ENCODE results near the gene COL5A1. TPM values are rescaled to one million over a fixed set of nuclear protein-coding genes. Genes with fewer than 3 reads are reported as not detected.

Gene COL5A1
- total and polyA plus RNA-seq, 2 donors (not counting 1 experiment from before 2014, with no cell fraction given) = 72.8 to 109 TPM

DNA sequence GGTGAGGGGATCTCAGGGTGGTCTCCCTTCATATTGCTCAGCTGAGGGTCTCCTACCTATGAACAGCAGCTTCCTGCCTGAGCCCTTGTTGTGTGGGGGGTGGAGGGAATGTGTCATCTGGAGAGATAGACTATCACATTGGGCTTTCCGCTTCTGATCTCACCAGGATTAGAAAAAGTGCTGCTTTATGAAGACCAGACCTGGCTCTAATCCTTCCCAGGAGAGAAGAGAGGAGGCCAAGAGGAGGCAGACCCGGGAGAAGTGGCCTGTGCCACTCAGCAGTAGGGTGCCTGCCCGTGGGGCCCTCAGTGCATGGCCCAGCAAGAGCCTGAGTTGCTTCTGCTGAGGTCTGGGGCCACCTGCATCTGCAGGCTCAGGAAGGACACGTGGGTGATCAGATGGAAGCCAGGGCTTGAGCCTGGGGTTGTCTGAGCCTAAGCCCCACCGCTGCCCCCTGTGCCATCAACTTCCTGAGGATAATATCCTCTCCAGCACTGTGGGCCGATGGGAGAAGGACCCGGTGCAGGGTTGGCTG is 22.1 kb upstream of the COL5A1 start:
- H3K36me3 ChIP-seq (ENCODE audit: control insufficient read depth, insufficient read depth, low read length) = no peaks in the 10 kb centered on the region
- H3K9ac ChIP-seq (ENCODE audit: insufficient read depth, low read length) = no peak overlapping the region
- no peak for TF ChIP-seq EZH2 (IDR thresholded peaks at IDR 0.05; ENCODE audit: low read length, missing control alignments)
- TF ChIP-seq, protein P1, sequence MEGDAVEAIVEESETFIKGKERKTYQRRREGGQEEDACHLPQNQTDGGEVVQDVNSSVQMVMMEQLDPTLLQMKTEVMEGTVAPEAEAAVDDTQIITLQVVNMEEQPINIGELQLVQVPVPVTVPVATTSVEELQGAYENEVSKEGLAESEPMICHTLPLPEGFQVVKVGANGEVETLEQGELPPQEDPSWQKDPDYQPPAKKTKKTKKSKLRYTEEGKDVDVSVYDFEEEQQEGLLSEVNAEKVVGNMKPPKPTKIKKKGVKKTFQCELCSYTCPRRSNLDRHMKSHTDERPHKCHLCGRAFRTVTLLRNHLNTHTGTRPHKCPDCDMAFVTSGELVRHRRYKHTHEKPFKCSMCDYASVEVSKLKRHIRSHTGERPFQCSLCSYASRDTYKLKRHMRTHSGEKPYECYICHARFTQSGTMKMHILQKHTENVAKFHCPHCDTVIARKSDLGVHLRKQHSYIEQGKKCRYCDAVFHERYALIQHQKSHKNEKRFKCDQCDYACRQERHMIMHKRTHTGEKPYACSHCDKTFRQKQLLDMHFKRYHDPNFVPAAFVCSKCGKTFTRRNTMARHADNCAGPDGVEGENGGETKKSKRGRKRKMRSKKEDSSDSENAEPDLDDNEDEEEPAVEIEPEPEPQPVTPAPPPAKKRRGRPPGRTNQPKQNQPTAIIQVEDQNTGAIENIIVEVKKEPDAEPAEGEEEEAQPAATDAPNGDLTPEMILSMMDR (conservative IDR thresholded peaks at IDR 0.05 in 1 of 2, IDR thresholded peaks at IDR 0.05 in 1 of 2; ENCODE audit: low read depth in 1 of 2, low read length in 2 of 2) = no peak
- no peaks in the 10 kb centered on the region for H3K27me3 ChIP-seq (ENCODE audit: control insufficient read depth, insufficient read depth, low read length)
- H2AFZ ChIP-seq (ENCODE audit: low read length) = no peak overlapping the region
- H4K20me1 ChIP-seq (ENCODE audit: control insufficient read depth, extremely low read depth, insufficient read depth, low read length) = no peaks in the 10 kb centered on the region
- no peaks in the 10 kb centered on the region for H3K4me1 ChIP-seq (ENCODE audit: control insufficient read depth, extremely low read depth, insufficient read depth, low read length)
- H3K79me2 ChIP-seq (ENCODE audit: control insufficient read depth, insufficient read depth, low read length) = no peaks in the 10 kb centered on the region
- DNase-seq (ENCODE audit: low read depth in 2 of 2) = no peak
- no peak overlapping the region for H3K4me2 ChIP-seq (ENCODE audit: extremely low read depth, insufficient read depth, low read length)
- no peak overlapping the region for H3K27ac ChIP-seq (ENCODE audit: insufficient read depth, low read length)
- no peaks in the 10 kb centered on the region for H3K9me3 ChIP-seq (ENCODE audit: control insufficient read depth, insufficient read depth, low read depth, low read length)
- no peak overlapping the region for H3K4me3 ChIP-seq (replicated peaks in 1 of 4; ENCODE audit: control extremely low read depth in 1 of 4, insufficient read depth in 1 of 4, low read depth in 3 of 4, low read length in 4 of 4)

DNA sequence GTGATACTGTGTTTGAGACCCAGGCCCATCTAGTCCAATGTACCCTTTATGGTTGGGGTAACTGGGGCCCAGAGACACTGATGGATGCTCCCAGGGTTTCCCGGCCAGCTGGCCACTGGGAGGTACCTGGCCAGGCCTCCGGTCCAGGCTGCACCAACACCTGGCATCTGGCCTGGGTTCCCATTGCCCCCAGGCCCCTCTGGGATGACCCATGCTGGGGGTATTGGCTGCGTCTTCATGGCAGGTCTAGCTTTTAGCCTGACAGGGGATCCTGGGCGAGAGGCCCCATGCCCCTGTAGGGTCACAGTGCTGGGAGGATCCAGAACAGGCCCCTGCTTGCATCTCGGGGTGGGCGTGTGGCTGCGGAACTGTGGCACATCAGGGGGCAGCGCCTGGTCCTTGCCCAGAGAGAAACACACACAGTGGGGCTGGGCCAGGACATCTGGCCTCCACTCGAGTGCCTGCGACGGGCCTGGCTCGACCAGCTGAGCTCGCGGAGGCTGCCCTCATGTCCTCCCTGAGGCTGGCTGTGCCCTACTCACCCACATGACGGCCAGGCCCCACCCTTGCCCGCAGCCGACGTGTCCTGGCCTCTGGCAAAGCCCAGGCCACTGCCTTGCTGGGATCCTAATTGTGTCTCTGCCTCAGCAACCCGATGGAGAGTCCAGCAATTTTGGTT is 21.5 kb upstream of the COL5A1 start:
- no peaks in the 10 kb centered on the region for H4K20me1 ChIP-seq (ENCODE audit: control insufficient read depth, extremely low read depth, insufficient read depth, low read length)

DNA sequence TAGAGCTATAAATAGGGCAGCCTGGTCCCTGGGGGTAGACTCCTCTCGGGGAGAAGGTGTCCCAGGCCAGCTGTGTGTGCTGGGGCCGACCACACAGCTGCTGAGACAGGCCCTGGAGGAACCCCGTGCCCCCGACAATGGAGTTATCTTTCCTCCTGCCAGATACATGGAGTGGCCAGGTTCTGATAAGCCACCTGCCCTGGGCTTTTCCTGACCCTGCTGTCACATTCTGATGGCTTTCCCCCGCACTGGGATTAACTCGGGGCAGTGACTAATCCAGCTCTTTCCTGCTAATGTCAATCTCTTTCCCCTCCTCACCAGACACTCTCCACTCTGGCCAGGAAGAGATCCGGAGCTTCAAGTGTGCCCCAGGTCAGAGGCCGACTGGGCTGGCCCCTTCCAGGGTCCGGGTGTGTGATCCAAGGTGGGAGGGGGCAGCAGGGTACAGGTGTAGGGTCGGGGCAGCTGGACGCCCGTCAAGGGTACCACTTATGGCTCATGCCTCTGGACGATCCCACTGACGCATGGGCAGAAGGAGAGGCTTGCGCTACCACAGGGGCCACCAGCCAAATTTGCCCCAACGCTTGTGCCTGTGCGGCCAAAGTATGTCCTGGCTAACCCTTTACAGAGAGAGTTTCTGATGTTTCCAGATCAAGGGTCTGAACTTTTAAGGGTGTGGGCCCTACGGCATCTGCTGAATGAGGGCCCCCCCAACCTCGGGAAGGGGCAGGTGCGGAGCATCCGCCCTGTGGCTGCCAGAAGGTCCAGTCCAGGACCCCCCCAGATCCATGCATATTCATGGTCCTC is 20.6 kb upstream of the COL5A1 start:
- Histone ChIP-seq H3K27ac (ENCODE audit: insufficient read depth, low read length) (no peak overlapping the region), H3K36me3 (ENCODE audit: control insufficient read depth, insufficient read depth, low read length) (no peaks in the 10 kb centered on the region), H3K9me3 (ENCODE audit: control insufficient read depth, insufficient read depth, low read depth, low read length) (no peaks in the 10 kb centered on the region), H2AFZ (ENCODE audit: low read length) (no peak overlapping the region), H3K9ac (ENCODE audit: insufficient read depth, low read length) (no peak overlapping the region), H3K4me1 (ENCODE audit: control insufficient read depth, extremely low read depth, insufficient read depth, low read length) (peaks cover 8% of the 10 kb centered on the region), H3K4me2 (ENCODE audit: extremely low read depth, insufficient read depth, low read length) (no peak overlapping the region), H3K4me3 (replicated peaks in 1 of 4; ENCODE audit: control extremely low read depth in 1 of 4, insufficient read depth in 1 of 4, low read depth in 3 of 4, low read length in 4 of 4) (no peak overlapping the region), H4K20me1 (ENCODE audit: control insufficient read depth, extremely low read depth, insufficient read depth, low read length) (no peaks in the 10 kb centered on the region), H3K79me2 (ENCODE audit: control insufficient read depth, insufficient read depth, low read length) (no peaks in the 10 kb centered on the region), H3K27me3 (ENCODE audit: control insufficient read depth, insufficient read depth, low read length) (no peaks in the 10 kb centered on the region)
- DNase-seq (ENCODE audit: low read depth in 2 of 2) = no peak
- TF ChIP-seq, protein P1 (conservative IDR thresholded peaks at IDR 0.05 in 1 of 2, IDR thresholded peaks at IDR 0.05 in 1 of 2; ENCODE audit: low read depth in 1 of 2, low read length in 2 of 2) = no peak
- no peak for TF ChIP-seq EZH2 (IDR thresholded peaks at IDR 0.05; ENCODE audit: low read length, missing control alignments)

More for the DNA sequence above, 21.5 kb upstream of the COL5A1 start:
- Histone ChIP-seq H3K36me3 (ENCODE audit: control insufficient read depth, insufficient read depth, low read length) (no peaks in the 10 kb centered on the region), H3K27ac (ENCODE audit: insufficient read depth, low read length) (no peak overlapping the region), H3K4me2 (ENCODE audit: extremely low read depth, insufficient read depth, low read length) (no peak overlapping the region), H3K9me3 (ENCODE audit: control insufficient read depth, insufficient read depth, low read depth, low read length) (no peaks in the 10 kb centered on the region), H3K4me3 (replicated peaks in 1 of 4; ENCODE audit: control extremely low read depth in 1 of 4, insufficient read depth in 1 of 4, low read depth in 3 of 4, low read length in 4 of 4) (no peak overlapping the region), H3K79me2 (ENCODE audit: control insufficient read depth, insufficient read depth, low read length) (no peaks in the 10 kb centered on the region), H2AFZ (ENCODE audit: low read length) (no peak overlapping the region), H3K4me1 (ENCODE audit: control insufficient read depth, extremely low read depth, insufficient read depth, low read length) (peaks cover under 1% of the 10 kb centered on the region), H3K27me3 (ENCODE audit: control insufficient read depth, insufficient read depth, low read length) (no peaks in the 10 kb centered on the region), H3K9ac (ENCODE audit: insufficient read depth, low read length) (no peak overlapping the region)
- TF ChIP-seq, protein P1 (conservative IDR thresholded peaks at IDR 0.05 in 1 of 2, IDR thresholded peaks at IDR 0.05 in 1 of 2; ENCODE audit: low read depth in 1 of 2, low read length in 2 of 2) = no peak
- TF ChIP-seq EZH2 (IDR thresholded peaks at IDR 0.05; ENCODE audit: low read length, missing control alignments) = no peak
- DNase-seq (ENCODE audit: low read depth in 2 of 2) = no peak

All from fibroblast of lung (primary cell).